ENCODE measurements around the gene AMN. TPM values are rescaled to one million over a fixed set of nuclear protein-coding genes. Genes with fewer than 3 reads are reported as not detected.

Gene AMN
- total and polyA plus RNA-seq, 2 experiments from 2014 or later = not detected

GRCh38 chr14:102939329-102939728, 16.9 kb downstream of the AMN start:
- WGBS, 2 experiments (ENCODE audit: low coverage in 1 of 2, low lambda C conversion rate in 2 of 2, missing lambda C conversion rate in 2 of 2) = 94 to 95% methylated on average over 18 of the region's 18 CpGs
- no peak overlapping the region for H3K9ac ChIP-seq
- no peaks in the 10 kb centered on the region for H3F3A ChIP-seq (ENCODE audit: insufficient read depth)
- H3K79me2 ChIP-seq (ENCODE audit: insufficient read depth) = no peaks in the 10 kb centered on the region
- H3K9me3 ChIP-seq (ENCODE audit: low read depth) = no peaks in the 10 kb centered on the region
- in situ Hi-C loops (cut with MboI) = no loop called here
- H4K20me1 ChIP-seq (ENCODE audit: insufficient read depth) = no peaks in the 10 kb centered on the region
- no peak overlapping the region for H2AFZ ChIP-seq
- no peak for DNase-seq
- TF ChIP-seq EZH2phosphoT487 (IDR thresholded peaks at IDR 0.05; ENCODE audit: insufficient read depth, low read depth) = no peak
- no peak for TF ChIP-seq EZH2 (IDR thresholded peaks at IDR 0.05; ENCODE audit: insufficient read depth, poor library complexity, severe bottlenecking)
- H3K36me3 ChIP-seq (ENCODE audit: low read depth) = peaks cover 28% of the 10 kb centered on the region; the same call in 1 of the 2 replicates
- H3K27ac ChIP-seq = no peak overlapping the region
- H3K4me2 ChIP-seq (ENCODE audit: unreplicated experiment) = no peak overlapping the region
- no peaks in the 10 kb centered on the region for H3K4me1 ChIP-seq (ENCODE audit: insufficient read depth)
- no peaks in the 10 kb centered on the region for H3K9me2 ChIP-seq (ENCODE audit: insufficient read depth)
- no peak overlapping the region for H3K4me3 ChIP-seq
- no peaks in the 10 kb centered on the region for H3K27me3 ChIP-seq (replicated peaks; ENCODE audit: insufficient read depth)

- H3K4me2 ChIP-seq (ENCODE audit: unreplicated experiment) = no peak overlapping the region
- H3K4me3 ChIP-seq = no peak overlapping the region
- H3K36me3 ChIP-seq (ENCODE audit: low read depth) = peaks cover 28% of the 10 kb centered on the region; the same call in 1 of the 2 replicates
- no peaks in the 10 kb centered on the region for H3K9me3 ChIP-seq (ENCODE audit: low read depth)
- no peak overlapping the region for H3K9ac ChIP-seq
- H3K79me2 ChIP-seq (ENCODE audit: insufficient read depth) = no peaks in the 10 kb centered on the region
- in situ Hi-C loops (cut with MboI) = no loop called here
- no peak for DNase-seq
- TF ChIP-seq EZH2phosphoT487 (IDR thresholded peaks at IDR 0.05; ENCODE audit: insufficient read depth, low read depth) (no peak), EZH2 (IDR thresholded peaks at IDR 0.05; ENCODE audit: insufficient read depth, poor library complexity, severe bottlenecking) (no peak)
- H4K20me1 ChIP-seq (ENCODE audit: insufficient read depth) = no peaks in the 10 kb centered on the region
- no peak overlapping the region for H2AFZ ChIP-seq
- 93 to 95% methylated on average over 35 to 43 of the region's 43 CpGs for WGBS, 2 experiments (ENCODE audit: low coverage in 1 of 2, low lambda C conversion rate in 2 of 2, missing lambda C conversion rate in 2 of 2)
- no peaks in the 10 kb centered on the region for H3K4me1 ChIP-seq (ENCODE audit: insufficient read depth)
- H3K27me3 ChIP-seq (replicated peaks; ENCODE audit: insufficient read depth) = no peaks in the 10 kb centered on the region
- H3K9me2 ChIP-seq (ENCODE audit: insufficient read depth) = no peaks in the 10 kb centered on the region
- H3K27ac ChIP-seq = no peak overlapping the region
- no peaks in the 10 kb centered on the region for H3F3A ChIP-seq (ENCODE audit: insufficient read depth)
Measured at GRCh38 chr14:102939820-102940561, 17.5 kb downstream of the AMN start.

- no peaks in the 10 kb centered on the region for H3K9me3 ChIP-seq (ENCODE audit: low read depth)
- H3K27ac ChIP-seq = no peak overlapping the region
- H3K27me3 ChIP-seq (replicated peaks; ENCODE audit: insufficient read depth) = no peaks in the 10 kb centered on the region
- DNase-seq = no peak
- TF ChIP-seq EZH2 (IDR thresholded peaks at IDR 0.05; ENCODE audit: insufficient read depth, poor library complexity, severe bottlenecking) (no peak), EZH2phosphoT487 (IDR thresholded peaks at IDR 0.05; ENCODE audit: insufficient read depth, low read depth) (no peak)
- H3K4me3 ChIP-seq = no peak overlapping the region
- H3K4me1 ChIP-seq (ENCODE audit: insufficient read depth) = no peaks in the 10 kb centered on the region
- no peak overlapping the region for H3K4me2 ChIP-seq (ENCODE audit: unreplicated experiment)
- peaks cover 25% of the 10 kb centered on the region; the same call in 1 of the 2 replicates for H3K36me3 ChIP-seq (ENCODE audit: low read depth)
- no peaks in the 10 kb centered on the region for H3K79me2 ChIP-seq (ENCODE audit: insufficient read depth)
- no peak overlapping the region for H2AFZ ChIP-seq
- H3K9ac ChIP-seq = no peak overlapping the region
- H3F3A ChIP-seq (ENCODE audit: insufficient read depth) = no peaks in the 10 kb centered on the region
- 88% methylated on average over 19 of the region's 19 CpGs for whole genome bisulfite sequencing, 2 experiments (ENCODE audit: low coverage in 1 of 2, low lambda C conversion rate in 2 of 2, missing lambda C conversion rate in 2 of 2)
- in situ Hi-C loops (cut with MboI) = no loop called here
- no peaks in the 10 kb centered on the region for H4K20me1 ChIP-seq (ENCODE audit: insufficient read depth)
- no peaks in the 10 kb centered on the region for H3K9me2 ChIP-seq (ENCODE audit: insufficient read depth)
Measured at GRCh38 chr14:102940729-102941362, 18.4 kb downstream of the AMN start.

DNA sequence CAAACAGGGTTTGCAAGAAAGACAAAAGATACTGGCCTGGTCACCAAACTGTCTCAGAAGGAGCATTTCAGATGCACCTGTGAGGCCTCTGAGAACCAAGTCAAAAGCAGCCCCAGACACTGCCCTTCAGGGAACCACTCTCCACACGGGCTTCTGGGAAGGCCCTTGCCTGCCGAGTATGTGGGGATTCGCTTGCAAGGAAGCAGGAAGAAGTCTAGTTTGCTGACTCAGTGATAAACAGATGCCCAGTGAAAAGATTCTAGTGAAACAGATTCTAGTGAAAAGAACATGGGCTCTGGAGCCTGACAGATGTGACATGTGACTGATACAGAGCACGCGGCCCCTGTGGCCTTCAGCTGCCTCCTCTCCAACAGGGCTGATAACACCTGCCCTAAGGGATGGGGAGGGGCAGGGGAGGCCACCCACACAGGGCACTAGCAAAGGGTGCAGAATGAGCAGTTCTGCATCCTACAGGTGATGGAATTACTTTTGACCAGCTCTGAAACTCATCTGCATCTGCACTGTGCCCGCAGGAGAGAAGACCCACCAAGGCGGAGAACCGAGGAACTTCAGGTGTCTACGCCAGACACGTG, 19.1 kb downstream of the AMN start:
- peaks cover 26% of the 10 kb centered on the region; the same call in 1 of the 2 replicates for H3K36me3 ChIP-seq (ENCODE audit: low read depth)
- in situ Hi-C loops (cut with MboI) = no loop called here

More for the DNA sequence above, 19.1 kb downstream of the AMN start:
- no peak overlapping the region for H3K4me2 ChIP-seq (ENCODE audit: unreplicated experiment)
- H3K4me3 ChIP-seq = no peak overlapping the region
- no peak overlapping the region for H3K27ac ChIP-seq
- no peaks in the 10 kb centered on the region for H3K4me1 ChIP-seq (ENCODE audit: insufficient read depth)
- TF ChIP-seq EZH2phosphoT487 (IDR thresholded peaks at IDR 0.05; ENCODE audit: insufficient read depth, low read depth) (no peak), EZH2 (IDR thresholded peaks at IDR 0.05; ENCODE audit: insufficient read depth, poor library complexity, severe bottlenecking) (no peak)
- no peaks in the 10 kb centered on the region for H3K9me2 ChIP-seq (ENCODE audit: insufficient read depth)
- H4K20me1 ChIP-seq (ENCODE audit: insufficient read depth) = no peaks in the 10 kb centered on the region
- no peaks in the 10 kb centered on the region for H3F3A ChIP-seq (ENCODE audit: insufficient read depth)
- H2AFZ ChIP-seq = no peak overlapping the region
- no peaks in the 10 kb centered on the region for H3K9me3 ChIP-seq (ENCODE audit: low read depth)
- no peaks in the 10 kb centered on the region for H3K27me3 ChIP-seq (replicated peaks; ENCODE audit: insufficient read depth)
- DNase-seq = no peak
- WGBS, 2 experiments (ENCODE audit: low coverage in 1 of 2, low lambda C conversion rate in 2 of 2, missing lambda C conversion rate in 2 of 2) = 81 to 82% methylated on average over 10 of the region's 10 CpGs
- 0 out of 2 replicates have a peak, but pooled peaks cover 3% of the 10 kb centered on the region for H3K79me2 ChIP-seq (ENCODE audit: insufficient read depth)
- no peak overlapping the region for H3K9ac ChIP-seq
